ENCODE results near the gene FAM174A. TPM values are rescaled to one million over a fixed set of nuclear protein-coding genes. Genes with fewer than 3 reads are reported as not detected.

Gene FAM174A
- total RNA-seq, 1 donor from 2014 or later: 9.0 TPM

DNA sequence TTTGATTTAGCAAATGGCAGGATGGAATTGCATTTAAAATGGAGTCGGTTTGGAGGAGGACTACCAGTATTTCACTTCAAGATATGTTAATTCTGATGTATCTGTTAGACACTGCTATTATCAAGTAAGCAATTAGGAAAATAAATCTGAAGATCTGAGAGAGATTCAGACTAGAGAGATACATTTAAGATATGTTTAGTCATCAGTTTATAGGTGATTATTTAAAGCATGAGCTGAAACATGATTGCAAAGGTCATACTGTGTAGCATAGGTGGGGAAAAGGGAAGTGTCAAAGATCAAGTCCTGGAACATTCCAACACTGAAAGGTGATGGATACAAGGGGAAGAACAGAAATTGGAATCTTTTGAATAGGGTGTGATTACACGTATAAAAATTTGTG is 79.1 kb downstream of the FAM174A start:
- H3K4me1 Mint-ChIP-seq (ENCODE audit: unreplicated experiment): no peaks in the 10 kb centered on the region

DNA sequence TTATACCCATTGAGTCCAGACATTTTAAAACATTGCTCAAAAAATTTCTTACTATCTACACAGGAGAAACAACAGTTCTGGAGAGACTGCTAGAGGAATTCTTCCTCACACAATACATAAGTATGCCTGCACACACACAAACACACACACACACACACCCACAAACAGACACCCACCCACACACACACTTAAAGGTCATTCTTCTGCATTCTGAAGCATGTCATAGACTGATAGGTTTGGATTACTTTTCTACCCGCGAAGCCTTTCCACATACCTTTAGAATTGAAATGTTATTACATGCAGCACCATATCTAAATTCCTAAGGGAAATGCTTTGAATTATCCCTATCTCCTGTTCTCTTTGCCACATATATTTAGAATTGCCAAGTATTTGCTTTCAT is 80.2 kb downstream of the FAM174A start:
- H3K9me3 Mint-ChIP-seq (ENCODE audit: unreplicated experiment): no peaks in the 10 kb centered on the region
- H3K4me1 Mint-ChIP-seq (ENCODE audit: unreplicated experiment): no peaks in the 10 kb centered on the region
- no peak overlapping the region for H3K27ac Mint-ChIP-seq (ENCODE audit: unreplicated experiment)
- TF ChIP-seq, protein P1, sequence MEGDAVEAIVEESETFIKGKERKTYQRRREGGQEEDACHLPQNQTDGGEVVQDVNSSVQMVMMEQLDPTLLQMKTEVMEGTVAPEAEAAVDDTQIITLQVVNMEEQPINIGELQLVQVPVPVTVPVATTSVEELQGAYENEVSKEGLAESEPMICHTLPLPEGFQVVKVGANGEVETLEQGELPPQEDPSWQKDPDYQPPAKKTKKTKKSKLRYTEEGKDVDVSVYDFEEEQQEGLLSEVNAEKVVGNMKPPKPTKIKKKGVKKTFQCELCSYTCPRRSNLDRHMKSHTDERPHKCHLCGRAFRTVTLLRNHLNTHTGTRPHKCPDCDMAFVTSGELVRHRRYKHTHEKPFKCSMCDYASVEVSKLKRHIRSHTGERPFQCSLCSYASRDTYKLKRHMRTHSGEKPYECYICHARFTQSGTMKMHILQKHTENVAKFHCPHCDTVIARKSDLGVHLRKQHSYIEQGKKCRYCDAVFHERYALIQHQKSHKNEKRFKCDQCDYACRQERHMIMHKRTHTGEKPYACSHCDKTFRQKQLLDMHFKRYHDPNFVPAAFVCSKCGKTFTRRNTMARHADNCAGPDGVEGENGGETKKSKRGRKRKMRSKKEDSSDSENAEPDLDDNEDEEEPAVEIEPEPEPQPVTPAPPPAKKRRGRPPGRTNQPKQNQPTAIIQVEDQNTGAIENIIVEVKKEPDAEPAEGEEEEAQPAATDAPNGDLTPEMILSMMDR (IDR thresholded peaks at IDR 0.05; ENCODE audit: unreplicated experiment): no peak
- no peak for DNase-seq (ENCODE audit: low spot score)
- H3K27me3 Mint-ChIP-seq (ENCODE audit: unreplicated experiment): no peaks in the 10 kb centered on the region
- no peak overlapping the region for H3K4me3 Mint-ChIP-seq (ENCODE audit: unreplicated experiment)
- no peaks in the 10 kb centered on the region for H3K36me3 Mint-ChIP-seq (ENCODE audit: low read depth, unreplicated experiment)

More for the DNA sequence above, 79.1 kb downstream of the FAM174A start:
- Mint-ChIP-seq H3K9me3 (ENCODE audit: unreplicated experiment) (no peaks in the 10 kb centered on the region), H3K27me3 (ENCODE audit: unreplicated experiment) (no peaks in the 10 kb centered on the region), H3K4me3 (ENCODE audit: unreplicated experiment) (no peak overlapping the region), H3K27ac (ENCODE audit: unreplicated experiment) (no peak overlapping the region), H3K36me3 (ENCODE audit: low read depth, unreplicated experiment) (no peaks in the 10 kb centered on the region)
- DNase-seq (ENCODE audit: low spot score): no peak
- TF ChIP-seq, protein P1 (IDR thresholded peaks at IDR 0.05; ENCODE audit: unreplicated experiment): no peak

DNA sequence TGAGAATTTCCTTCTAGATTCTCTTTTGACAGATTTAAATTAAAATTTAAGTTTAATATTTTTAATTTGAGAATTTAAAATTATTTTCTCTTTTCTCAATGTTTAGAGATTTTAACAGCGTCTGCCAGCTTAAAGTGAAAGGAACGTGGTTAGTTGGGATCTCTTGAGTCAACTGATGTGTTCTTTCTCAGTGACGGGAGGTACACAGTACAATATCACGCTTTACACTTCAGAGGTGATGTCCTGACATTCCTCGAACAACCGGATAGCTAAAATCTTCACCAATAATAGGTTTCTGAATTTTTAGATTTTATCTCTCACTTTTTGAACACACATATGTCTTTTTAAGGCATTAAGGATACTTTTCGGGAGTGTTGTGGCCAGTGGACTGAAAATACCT is 81.1 kb downstream of the FAM174A start:
- Mint-ChIP-seq H3K27me3 (ENCODE audit: unreplicated experiment) (no peaks in the 10 kb centered on the region), H3K9me3 (ENCODE audit: unreplicated experiment) (no peaks in the 10 kb centered on the region)

DNA sequence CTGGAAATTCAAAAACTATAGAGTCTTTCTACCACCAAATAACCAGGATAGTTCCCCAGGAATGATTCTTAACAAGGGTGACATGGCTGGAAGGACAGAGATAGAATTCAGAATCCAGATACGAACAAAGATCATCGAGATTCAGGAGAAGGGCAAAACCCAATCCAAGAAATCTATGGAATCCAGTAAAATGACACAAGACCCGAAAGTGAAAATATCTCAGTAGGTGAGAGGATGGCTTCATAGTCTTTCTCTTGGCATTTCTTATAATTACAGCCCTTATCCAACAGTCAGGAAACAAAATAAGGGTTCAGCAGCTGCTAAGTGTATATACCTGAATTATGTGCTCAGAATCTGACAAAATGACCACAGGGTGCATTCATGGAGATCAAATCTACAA is 81.8 kb downstream of the FAM174A start:
- Mint-ChIP-seq H3K27me3 (ENCODE audit: unreplicated experiment) (no peaks in the 10 kb centered on the region), H3K4me3 (ENCODE audit: unreplicated experiment) (no peak overlapping the region)

More for the DNA sequence above, 81.1 kb downstream of the FAM174A start:
- H3K4me1 Mint-ChIP-seq (ENCODE audit: unreplicated experiment): no peaks in the 10 kb centered on the region
- TF ChIP-seq, protein P1 (IDR thresholded peaks at IDR 0.05; ENCODE audit: unreplicated experiment): no peak
- H3K36me3 Mint-ChIP-seq (ENCODE audit: low read depth, unreplicated experiment): no peaks in the 10 kb centered on the region
- no peak overlapping the region for H3K4me3 Mint-ChIP-seq (ENCODE audit: unreplicated experiment)
- no peak overlapping the region for H3K27ac Mint-ChIP-seq (ENCODE audit: unreplicated experiment)
- DNase-seq (ENCODE audit: low spot score): no peak

DNA sequence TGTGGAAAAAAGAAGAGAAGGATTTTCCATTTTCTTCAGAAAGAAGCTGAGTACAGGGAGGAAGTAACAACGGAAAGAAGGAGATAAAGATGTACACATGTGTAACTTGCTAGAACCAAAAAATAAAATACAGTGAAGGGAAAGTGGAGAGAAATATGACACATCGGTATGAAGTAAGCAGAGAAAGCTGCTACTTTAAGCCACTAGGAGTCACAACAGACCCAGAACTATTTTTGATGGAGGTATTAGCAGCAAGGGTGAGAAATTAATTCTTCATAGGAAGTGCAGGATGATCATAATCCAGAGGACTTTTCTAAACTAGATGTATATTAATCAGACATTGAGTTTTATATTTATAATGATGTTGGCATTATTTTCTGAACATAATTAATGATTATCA is 88.5 kb downstream of the FAM174A start:
- Mint-ChIP-seq H3K9me3 (ENCODE audit: unreplicated experiment) (no peaks in the 10 kb centered on the region), H3K27me3 (ENCODE audit: unreplicated experiment) (no peaks in the 10 kb centered on the region), H3K4me1 (ENCODE audit: unreplicated experiment) (no peaks in the 10 kb centered on the region), H3K36me3 (ENCODE audit: low read depth, unreplicated experiment) (no peaks in the 10 kb centered on the region), H3K4me3 (ENCODE audit: unreplicated experiment) (no peak overlapping the region), H3K27ac (ENCODE audit: unreplicated experiment) (no peak overlapping the region)
- TF ChIP-seq, protein P1 (IDR thresholded peaks at IDR 0.05; ENCODE audit: unreplicated experiment): no peak
- DNase-seq (ENCODE audit: low spot score): no peak

More for the DNA sequence above, 81.8 kb downstream of the FAM174A start:
- H3K9me3 Mint-ChIP-seq (ENCODE audit: unreplicated experiment): no peaks in the 10 kb centered on the region
- no peak overlapping the region for H3K27ac Mint-ChIP-seq (ENCODE audit: unreplicated experiment)
- H3K36me3 Mint-ChIP-seq (ENCODE audit: low read depth, unreplicated experiment): no peaks in the 10 kb centered on the region
- TF ChIP-seq, protein P1 (IDR thresholded peaks at IDR 0.05; ENCODE audit: unreplicated experiment): no peak
- no peaks in the 10 kb centered on the region for H3K4me1 Mint-ChIP-seq (ENCODE audit: unreplicated experiment)
- no peak for DNase-seq (ENCODE audit: low spot score)
